K562 (cell line): Measurements from ENCODE around the gene STK11. TPM values are rescaled to one million over a fixed set of nuclear protein-coding genes. Genes with fewer than 3 reads are reported as not detected.

ENCODE experiments used
- CEBPB ChIP-seq: fragments of 450-650 bp; IDR thresholded peaks from 2 replicates; pipeline ENCODE4 v1.6.1; 2016; ENCODE audit warnings: missing genetic modification characterization, missing compliant biosample characterization
- CEBPG ChIP-seq, 3 experiments: fragments of 200-800 bp in 1 of 3; sonication (Bioruptor generic) in 1 of 3; sonication (generic) in 1 of 3; formaldehyde crosslinking in 1 of 3; IDR thresholded peaks in 2 of 3; conservative IDR thresholded peaks in 1 of 3; 2 replicates each; pipeline versions ENCODE4 v1.6.1 to v1.8.0; 2016 to 2022; ENCODE audit warnings: missing compliant biosample characterization in 2 of 3, missing genetic modification characterization in 2 of 3, mild to moderate bottlenecking in 1 of 3, missing genetic modification reagents in 1 of 3
- CHD2 ChIP-seq: IDR thresholded peaks from 2 replicates; pipeline ENCODE4 v1.6.1; 2011; ENCODE audit warnings: low read depth, low read length
- E2F1 ChIP-seq: sonication (generic); formaldehyde crosslinking; IDR thresholded peaks from 2 replicates; pipeline ENCODE4 v1.8.1; 2023; ENCODE audit warnings: mild to moderate bottlenecking, missing genetic modification reagents, moderate library complexity
- ETS2 ChIP-seq: IDR thresholded peaks from 2 replicates; pipeline ENCODE4 v1.6.1; 2016; ENCODE audit warnings: borderline replicate concordance, missing genetic modification characterization, mild to moderate bottlenecking, moderate library complexity, missing compliant biosample characterization; ENCODE audit not compliant: poor library complexity, severe bottlenecking
- GTF2B ChIP-seq: IDR thresholded peaks from 2 replicates; pipeline ENCODE4 v1.6.1; 2011; ENCODE audit not compliant: insufficient read length; ENCODE audit errors: extremely low read depth
- HEY1 ChIP-seq: fragments of 250-450 bp; sonication (Bioruptor Pico); IDR thresholded peaks from 2 replicates; pipeline ENCODE4 v1.5.0; 2020; ENCODE audit warnings: mild to moderate bottlenecking, moderate library complexity, borderline replicate concordance
- HLTF ChIP-seq: fragments of 450-650 bp; IDR thresholded peaks from 2 replicates; pipeline ENCODE4 v1.6.1; 2016
- HMG20A ChIP-seq: fragments of 450-650 bp; formaldehyde crosslinking; conservative IDR thresholded peaks from 2 replicates; pipeline ENCODE4 v1.4.0; 2020; ENCODE audit warnings: mild to moderate bottlenecking, mixed read lengths
- HSF4 ChIP-seq: fragments of 250-450 bp; sonication (Bioruptor Pico); IDR thresholded peaks from 2 replicates; pipeline ENCODE4 v2.1.2; 2022; ENCODE audit warnings: mild to moderate bottlenecking, moderate library complexity, borderline replicate concordance
- ILK ChIP-seq: fragments of 450-650 bp; IDR thresholded peaks from 2 replicates; pipeline ENCODE4 v1.6.1; 2016; ENCODE audit warnings: missing genetic modification characterization, low read depth, mild to moderate bottlenecking, missing compliant biosample characterization, moderate library complexity, borderline replicate concordance
- IRF9 ChIP-seq: fragments of 450-650 bp; IDR thresholded peaks from 2 replicates; pipeline ENCODE4 v1.6.1; 2016; ENCODE audit warnings: missing biosample characterization, missing genetic modification characterization
- LCOR ChIP-seq: sonication (generic); formaldehyde crosslinking; IDR thresholded peaks from 2 replicates; pipeline ENCODE4 v1.8.0; 2022; ENCODE audit warnings: mild to moderate bottlenecking, missing genetic modification reagents
- NCOA6 ChIP-seq: fragments of 450-650 bp; IDR thresholded peaks from 2 replicates; pipeline ENCODE4 v1.6.1; 2017; ENCODE audit warnings: mild to moderate bottlenecking
- RB1 ChIP-seq: fragments of 450-650 bp; IDR thresholded peaks from 2 replicates; pipeline ENCODE4 v1.6.1; 2017; ENCODE audit warnings: low read depth, mild to moderate bottlenecking
- RBM25 ChIP-seq: fragments of 200-400 bp; formaldehyde crosslinking; IDR thresholded peaks from 2 replicates; pipeline ENCODE4 v1.6.1; 2018; ENCODE audit warnings: low read length, low read depth, moderate library complexity; ENCODE audit not compliant: severe bottlenecking
- RNF219 ChIP-seq: fragments of 250-450 bp; sonication (Bioruptor Pico); IDR thresholded peaks from 2 replicates; pipeline ENCODE4 v1.5.0; 2022; ENCODE audit warnings: mild to moderate bottlenecking
- SMAD1 ChIP-seq: fragments of 150-350 bp; IDR thresholded peaks from 2 replicates; pipeline ENCODE4 v1.6.1; 2014; ENCODE audit warnings: low read length, low read depth; ENCODE audit not compliant: partially characterized antibody
- TEAD4 ChIP-seq, 2 experiments: sonication (generic) in 1 of 2; formaldehyde crosslinking in 1 of 2; IDR thresholded peaks; 2 replicates each; pipeline versions ENCODE4 v1.6.1 to v1.8.0; 2012 to 2022; ENCODE audit warnings: borderline replicate concordance in 1 of 2, inconsistent platforms in 1 of 2, low read length in 1 of 2, mild to moderate bottlenecking in 1 of 2, missing genetic modification reagents in 1 of 2
- ZBTB8A ChIP-seq: fragments of 450-650 bp; IDR thresholded peaks from 2 replicates; pipeline ENCODE4 v1.6.1; 2018; ENCODE audit warnings: mild to moderate bottlenecking, moderate library complexity; ENCODE audit not compliant: partially characterized antibody
- ZNF143 ChIP-seq: sonication (generic); formaldehyde crosslinking; IDR thresholded peaks from 2 replicates; pipeline ENCODE4 v1.9.0; 2022; ENCODE audit warnings: mild to moderate bottlenecking, missing genetic modification reagents
- ZNF785 ChIP-seq: fragments of 250-450 bp; sonication (Bioruptor Pico); IDR thresholded peaks from 2 replicates; pipeline ENCODE4 v1.4.0; 2020; ENCODE audit warnings: mild to moderate bottlenecking
- ZNF830 ChIP-seq: fragments of 250-450 bp; sonication (Bioruptor Pico); IDR thresholded peaks from 2 replicates; pipeline ENCODE4 v1.5.0; 2021; ENCODE audit warnings: mild to moderate bottlenecking
- polyA plus RNA-seq, 8 experiments: library from polyadenylated mRNA; depleted of rRNA in 4 of 8; stranded (reverse) in 5 of 8; unstranded in 3 of 8; fragments of >200 nt; fragmentation: Nextera tagmentation in 2 of 8; fragmentation: Illumina TruSeq in 1 of 8; extraction: Ambion mirVana in 2 of 8; extraction: Trizol in 1 of 8; gene quantifications; 2 replicates each; pipeline versions ENCODE4 v1.2.1 to v1.2.3, GENCODE V29; 2011 to 2014; ENCODE audit warnings: inconsistent platforms in 1 of 8, missing spikeins in 1 of 8
- total RNA-seq, 7 experiments: library from RNA; depleted of rRNA in 6 of 7; stranded (reverse); fragments of >200 nt in 6 of 7; fragmentation: Illumina TruSeq in 2 of 7; extraction: Trizol in 2 of 7; gene quantifications; 2 replicates each; pipeline versions ENCODE4 v1.2.1 to v1.2.3, GENCODE V29; 2011 to 2021; ENCODE audit warnings: low replicate concordance in 1 of 7

STK11 gene
- total and polyA plus RNA-seq, 9 of the 15 experiments (the other 6 are each of a cell fraction or from before 2014, with no cell fraction given) = 0.15 to 96.5 (median 31.7) TPM

- TF ChIP-seq E2F1 (no peak), IRF9 (tag) (no peak), ETS2 (tag) (no peak), RB1 (peak; percentile 17; the same call in 1 of the 2 replicates), HEY1 (CRISPR knock-in tag) (no peak), HLTF (no peak), ZNF830 (CRISPR knock-in tag) (no peak), NCOA6 (no peak), CEBPB (tag) (no peak), TEAD4 (IDR thresholded peaks at IDR 0.05; ENCODE audit: low read length) (no peak; the same call in 1 of the 2 replicates), TEAD4 (CRISPR knock-in tag; IDR thresholded peaks at IDR 0.05; ENCODE audit: borderline replicate concordance) (no peak), ZBTB8A (no peak), ZNF143 (CRISPR knock-in tag) (no peak; the same call in 1 of the 2 replicates), ZNF785 (CRISPR knock-in tag) (no peak), RBM25 (no peak), CEBPG (CRISPR knock-in tag; IDR thresholded peaks at IDR 0.05) (no peak), CEBPG (tag; conservative IDR thresholded peaks at IDR 0.05 in 1 of 2, IDR thresholded peaks at IDR 0.05 in 1 of 2) (no peak), CHD2 (no peak), ILK (tag) (no peak), GTF2B (no peak), HMG20A (CRISPR knock-in tag) (no peak), SMAD1 (no peak), LCOR (CRISPR knock-in tag) (no peak), HSF4 (no peak), RNF219 (CRISPR knock-in tag) (no peak)
Measured at GRCh38 chr19:1266129-1266915, 60.7 kb downstream of the STK11 start (continued).
